Peyer's patch (tissue), 4 donors: ENCODE data around the gene FAM204A.

Experiments
- POLR2A ChIP-seq, 2 donors: fragments of 450-650 bp; IDR thresholded peaks; one replicate each; pipeline ENCODE4 v1.5.1; 2017; ENCODE audit warnings: antibody characterized with exemption in 2 of 2, mild to moderate bottlenecking in 2 of 2, moderate library complexity in 2 of 2
- TF ChIP-seq, protein P1 (sequence below), 6 experiments: fragments of 450-650 bp in 4 of 6; fragments of 200-600 bp in 2 of 6; sonication (generic) in 1 of 6; IDR thresholded peaks; one replicate each; pipeline ENCODE4 v1.5.1; 2017 to 2019; ENCODE audit warnings: antibody characterized with exemption in 6 of 6, mild to moderate bottlenecking in 3 of 6, moderate library complexity in 1 of 6

DNA sequence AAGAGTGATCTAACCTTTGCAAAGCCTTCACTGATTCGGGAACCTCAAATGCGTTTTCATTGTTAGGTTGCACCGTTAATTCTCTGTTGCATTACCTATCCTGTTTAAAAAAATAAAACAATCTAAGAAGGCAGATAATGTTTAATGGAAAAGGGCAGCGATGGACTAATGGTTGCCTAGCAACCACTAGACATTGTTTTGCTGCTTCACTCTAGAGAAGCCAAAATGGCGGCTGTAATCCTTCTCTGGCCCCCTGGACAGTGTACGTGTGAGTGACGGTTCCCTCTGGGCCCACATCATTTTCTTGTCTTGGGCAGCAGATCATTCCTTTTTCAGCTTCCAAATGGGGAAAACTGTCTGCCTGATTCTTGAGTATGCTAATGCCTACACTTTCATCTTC lies 43.3 kb downstream of the FAM204A start:
- no peak for TF ChIP-seq POLR2A (IDR thresholded peaks at IDR 0.05)
- TF ChIP-seq, protein P1, sequence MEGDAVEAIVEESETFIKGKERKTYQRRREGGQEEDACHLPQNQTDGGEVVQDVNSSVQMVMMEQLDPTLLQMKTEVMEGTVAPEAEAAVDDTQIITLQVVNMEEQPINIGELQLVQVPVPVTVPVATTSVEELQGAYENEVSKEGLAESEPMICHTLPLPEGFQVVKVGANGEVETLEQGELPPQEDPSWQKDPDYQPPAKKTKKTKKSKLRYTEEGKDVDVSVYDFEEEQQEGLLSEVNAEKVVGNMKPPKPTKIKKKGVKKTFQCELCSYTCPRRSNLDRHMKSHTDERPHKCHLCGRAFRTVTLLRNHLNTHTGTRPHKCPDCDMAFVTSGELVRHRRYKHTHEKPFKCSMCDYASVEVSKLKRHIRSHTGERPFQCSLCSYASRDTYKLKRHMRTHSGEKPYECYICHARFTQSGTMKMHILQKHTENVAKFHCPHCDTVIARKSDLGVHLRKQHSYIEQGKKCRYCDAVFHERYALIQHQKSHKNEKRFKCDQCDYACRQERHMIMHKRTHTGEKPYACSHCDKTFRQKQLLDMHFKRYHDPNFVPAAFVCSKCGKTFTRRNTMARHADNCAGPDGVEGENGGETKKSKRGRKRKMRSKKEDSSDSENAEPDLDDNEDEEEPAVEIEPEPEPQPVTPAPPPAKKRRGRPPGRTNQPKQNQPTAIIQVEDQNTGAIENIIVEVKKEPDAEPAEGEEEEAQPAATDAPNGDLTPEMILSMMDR (IDR thresholded peaks at IDR 0.05) = no peak
